Left renal pelvis (tissue), 4 donors: Measurements from ENCODE around the gene SAXO1. TPM values are rescaled to one million over a fixed set of nuclear protein-coding genes. Genes with fewer than 3 reads are reported as not detected.
"Not testable (repeated sequence)": the region's sequence is repeated elsewhere in the genome, so short reads cannot be mapped to it uniquely, and the experiment has no call there.

ENCODE experiments used
- DNase-seq, 4 donors: peaks; one replicate each; pipeline ENCODE4 v3.0.0-alpha.2; 2013; ENCODE audit warnings: low read depth in 4 of 4, low spot score in 3 of 4
- polyA plus RNA-seq, 4 donors: library from polyadenylated mRNA; unstranded; fragments of 120-200 nt; gene quantifications; one replicate each; pipeline ENCODE4 v1.2.1, GENCODE V29; 2013; ENCODE audit not compliant: insufficient read length in 4 of 4

SAXO1 gene
- polyA plus RNA-seq, 4 donors, result 0.12 to 0.46 (median 0.23) TPM

DNA sequence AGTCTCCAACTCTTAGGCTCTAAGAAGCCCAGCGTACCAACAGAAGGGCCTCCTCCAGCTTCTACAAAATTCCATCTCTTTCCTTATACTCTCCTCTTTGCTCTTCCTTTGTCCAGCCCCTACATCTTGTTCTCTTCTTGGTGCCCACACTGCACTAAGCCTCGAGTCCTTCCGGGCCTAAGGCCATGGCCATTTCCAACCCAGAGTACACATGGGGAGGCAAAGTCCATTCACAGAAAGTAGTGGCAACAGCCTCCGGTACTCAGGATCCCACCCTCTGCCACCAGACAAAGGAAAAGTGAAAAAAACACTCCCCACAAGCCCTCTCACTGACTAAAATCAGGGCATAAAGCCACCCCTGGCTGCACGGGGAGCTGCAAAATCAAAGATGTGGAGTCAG, 60.3 kb downstream of the SAXO1 start:
- no peak for DNase-seq

DNA sequence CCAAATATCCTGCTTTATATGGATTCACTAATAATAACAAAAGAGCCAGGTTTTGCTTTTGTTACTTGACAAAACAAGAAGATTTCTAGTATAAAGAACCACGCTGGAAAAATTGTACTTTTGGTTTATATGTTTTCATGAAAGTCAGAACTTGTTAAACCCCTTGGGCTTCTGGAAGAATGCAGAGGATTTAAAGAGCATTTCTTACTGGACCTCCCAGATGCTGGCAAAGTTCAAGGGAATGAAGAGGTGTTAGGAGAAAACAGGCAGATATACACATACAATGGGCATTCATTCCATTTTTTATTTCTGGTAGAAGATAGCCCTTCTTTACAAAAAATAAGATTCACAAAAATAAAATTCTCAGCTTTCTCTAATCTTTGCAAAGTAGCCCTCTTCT, 61.1 kb downstream of the SAXO1 start:
- no peak for DNase-seq

DNA sequence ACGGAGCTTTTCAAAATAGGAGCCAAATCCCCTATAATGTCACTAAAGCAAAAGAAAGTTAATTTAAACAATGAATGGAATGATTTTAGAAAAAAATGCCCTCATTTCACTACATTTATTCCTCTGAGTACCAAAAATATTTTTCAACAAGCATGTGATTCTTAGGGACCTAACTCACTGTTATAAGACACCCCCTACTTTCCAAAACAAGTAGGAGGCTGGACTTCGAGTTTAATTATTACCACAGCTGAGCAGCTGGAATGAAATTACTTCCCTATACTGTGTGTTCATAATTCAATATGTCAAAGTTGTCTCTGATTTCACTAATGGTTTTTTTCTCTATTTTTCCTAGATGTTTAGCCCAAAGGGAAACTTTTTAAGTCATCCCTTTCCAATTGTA, 61.6 kb downstream of the SAXO1 start:
- DNase-seq, result no peak

DNA sequence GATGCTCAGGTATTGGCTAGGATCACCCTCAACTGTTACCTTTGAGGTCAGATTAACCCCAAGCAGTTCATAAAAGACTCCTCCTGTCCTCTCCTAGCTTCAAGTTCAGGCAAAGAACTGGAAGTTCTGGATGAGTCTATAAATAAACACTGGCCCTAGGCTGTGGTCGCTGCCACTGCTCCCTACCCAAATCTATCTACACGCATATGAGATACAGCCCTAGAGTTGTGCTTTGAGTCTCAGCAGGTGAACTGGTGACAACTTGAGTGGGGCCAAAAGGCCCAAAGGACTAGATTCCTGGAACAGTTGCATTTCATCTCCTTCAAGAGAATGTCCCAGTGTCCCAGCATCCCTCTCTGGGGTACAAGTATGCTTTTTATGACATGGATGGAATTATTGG, 62.6 kb downstream of the SAXO1 start:
- no peak for DNase-seq

DNA sequence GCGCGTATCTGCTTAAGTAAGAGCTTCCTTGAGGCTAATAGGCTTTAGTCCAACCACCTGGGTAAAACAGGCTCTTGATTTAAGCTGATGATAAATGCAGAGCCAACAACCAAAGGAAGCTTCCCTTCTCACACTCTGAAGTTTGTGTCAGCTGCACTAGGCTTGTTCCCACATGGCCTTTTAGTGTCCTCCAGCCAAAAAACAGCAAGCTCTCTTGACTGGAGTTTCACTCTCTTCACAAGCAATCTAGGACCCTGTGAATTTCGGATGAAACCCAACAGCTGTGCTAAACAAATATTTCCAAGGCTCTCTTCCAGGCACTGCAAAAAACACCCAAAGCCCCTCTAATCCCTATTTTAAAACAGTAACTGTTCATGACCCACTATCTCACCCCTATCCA, 63.9 kb downstream of the SAXO1 start:
- no peak for DNase-seq

DNA sequence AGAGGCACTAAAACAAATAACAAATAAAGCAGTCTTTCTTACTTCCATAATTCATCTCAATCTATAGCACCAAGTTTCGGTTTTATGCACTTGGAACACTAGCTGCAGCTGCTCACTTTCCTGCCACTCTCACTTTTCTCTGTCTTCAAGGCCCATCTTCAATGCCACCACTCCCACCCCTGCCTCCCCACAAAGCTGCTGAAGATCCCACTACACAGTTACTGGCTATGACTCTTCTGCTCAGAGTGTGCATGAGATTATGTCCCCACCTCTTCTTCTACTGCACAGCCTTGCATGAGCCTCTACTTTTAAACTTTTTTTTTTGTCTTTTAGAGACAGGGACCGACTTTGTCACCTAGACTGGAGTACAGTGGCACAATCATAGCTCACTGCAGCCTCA, 77.4 kb downstream of the SAXO1 start:
- no peak for DNase-seq

DNA sequence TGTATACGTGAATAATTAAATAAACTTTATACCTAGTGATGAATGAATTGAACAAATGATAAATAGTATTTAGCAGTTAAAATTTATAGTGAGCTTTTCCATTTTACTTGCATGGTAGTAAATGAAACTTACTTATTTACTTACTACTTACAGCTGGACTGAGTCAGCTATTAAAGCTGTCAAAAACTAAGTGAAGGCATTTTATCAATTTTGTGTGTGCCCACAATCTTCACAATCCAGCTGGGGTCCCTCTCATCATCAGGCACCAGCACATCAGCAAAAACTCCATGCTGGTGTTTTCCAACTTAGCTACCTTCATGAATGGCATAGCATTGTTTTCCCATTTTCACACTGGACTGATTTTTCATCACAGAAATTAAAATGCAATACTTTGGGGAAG, 81.1 kb downstream of the SAXO1 start:
- no peak for DNase-seq

DNA sequence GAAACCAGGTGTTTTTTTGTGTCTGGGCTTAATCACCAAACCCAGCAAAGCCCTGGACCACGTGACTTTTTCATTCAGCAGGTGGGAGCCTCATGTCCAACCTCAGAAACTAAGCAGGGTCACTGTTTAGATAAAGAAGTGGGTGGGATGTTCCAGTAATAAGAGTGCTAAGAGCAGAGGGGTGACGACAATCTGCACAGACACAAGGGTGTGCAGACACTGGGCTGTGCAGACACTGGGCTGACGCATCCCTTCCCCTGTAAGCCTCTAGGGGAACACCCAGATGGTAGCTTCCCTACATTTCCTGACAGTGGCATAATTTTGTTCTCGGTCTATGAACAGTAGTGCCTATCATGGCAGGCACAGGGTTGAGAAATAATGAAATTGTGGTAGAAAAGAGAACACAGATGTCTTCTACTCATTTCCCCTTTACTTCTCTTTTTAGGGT, 85.1 kb downstream of the SAXO1 start:
- no peak for DNase-seq

DNA sequence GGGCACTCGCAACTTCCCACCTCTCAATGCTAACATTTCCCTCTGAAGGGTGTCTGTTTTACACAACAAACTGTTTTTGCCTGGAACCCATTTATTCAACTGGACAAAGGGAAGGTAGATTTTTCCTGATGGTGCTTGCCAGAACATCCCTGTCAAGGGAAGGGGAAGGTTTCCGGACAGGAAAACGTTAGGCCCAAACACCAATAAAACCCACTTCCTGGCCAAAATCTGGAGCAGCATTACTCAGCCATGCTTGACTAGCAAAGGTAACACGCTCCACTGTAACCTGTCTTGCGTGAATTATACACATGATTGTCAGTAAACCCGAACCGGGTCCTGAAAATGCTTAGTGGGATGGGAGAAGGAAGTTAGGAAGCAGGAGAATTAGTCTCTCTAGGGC, 90.2 kb downstream of the SAXO1 start:
- no peak for DNase-seq

DNA sequence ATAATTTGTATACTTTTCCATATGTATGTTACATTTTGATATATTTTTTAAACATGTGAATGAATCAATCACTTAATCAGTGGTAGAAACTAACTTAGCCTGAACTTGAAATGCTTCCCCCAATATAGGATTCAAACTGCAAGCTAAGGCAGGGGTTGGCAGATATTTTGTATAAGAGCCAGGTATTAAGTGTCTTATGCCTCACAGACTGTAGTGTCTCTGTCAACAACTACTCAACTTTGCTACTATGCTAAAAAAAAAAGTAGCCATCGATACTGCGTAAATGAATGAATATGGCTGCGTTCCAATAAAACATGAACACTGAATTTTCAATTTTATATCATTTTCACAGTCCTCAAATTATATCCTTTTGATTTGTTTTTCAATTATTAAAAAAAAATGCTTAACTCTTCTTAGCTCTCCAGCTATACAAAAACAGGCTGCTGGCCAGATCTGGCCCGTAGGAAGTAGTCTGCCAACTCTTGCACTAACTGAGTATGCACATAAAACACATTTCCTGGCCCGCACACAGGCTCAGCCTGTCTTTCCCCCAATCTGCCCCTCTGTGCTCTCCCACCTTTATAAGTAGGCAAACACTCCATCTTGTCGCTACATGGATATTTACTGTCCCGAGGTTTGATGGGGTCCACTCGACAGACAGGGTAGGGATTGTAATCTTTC, 91.8 kb downstream of the SAXO1 start:
- DNase-seq, result no peak

DNA sequence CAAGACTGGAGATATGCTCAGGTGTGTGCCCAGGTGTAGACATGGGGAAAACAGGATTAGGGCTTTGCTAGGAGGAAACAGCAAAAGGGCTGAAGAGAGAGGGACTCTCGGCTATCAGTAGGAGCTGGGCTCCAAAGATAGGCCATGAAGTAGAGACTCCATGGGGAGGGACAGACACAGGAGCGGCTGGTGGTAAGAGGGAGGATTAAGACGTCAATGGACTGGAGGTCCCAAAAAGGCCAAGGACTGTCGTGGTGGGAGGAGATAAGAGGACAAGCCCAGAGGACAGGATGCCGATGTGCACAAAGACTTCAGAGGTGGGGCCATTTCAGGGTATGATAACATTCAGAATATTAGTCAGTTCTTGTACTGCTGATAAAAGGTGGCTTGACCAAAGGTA, 93.1 kb downstream of the SAXO1 start:
- DNase-seq, result no peak

DNA sequence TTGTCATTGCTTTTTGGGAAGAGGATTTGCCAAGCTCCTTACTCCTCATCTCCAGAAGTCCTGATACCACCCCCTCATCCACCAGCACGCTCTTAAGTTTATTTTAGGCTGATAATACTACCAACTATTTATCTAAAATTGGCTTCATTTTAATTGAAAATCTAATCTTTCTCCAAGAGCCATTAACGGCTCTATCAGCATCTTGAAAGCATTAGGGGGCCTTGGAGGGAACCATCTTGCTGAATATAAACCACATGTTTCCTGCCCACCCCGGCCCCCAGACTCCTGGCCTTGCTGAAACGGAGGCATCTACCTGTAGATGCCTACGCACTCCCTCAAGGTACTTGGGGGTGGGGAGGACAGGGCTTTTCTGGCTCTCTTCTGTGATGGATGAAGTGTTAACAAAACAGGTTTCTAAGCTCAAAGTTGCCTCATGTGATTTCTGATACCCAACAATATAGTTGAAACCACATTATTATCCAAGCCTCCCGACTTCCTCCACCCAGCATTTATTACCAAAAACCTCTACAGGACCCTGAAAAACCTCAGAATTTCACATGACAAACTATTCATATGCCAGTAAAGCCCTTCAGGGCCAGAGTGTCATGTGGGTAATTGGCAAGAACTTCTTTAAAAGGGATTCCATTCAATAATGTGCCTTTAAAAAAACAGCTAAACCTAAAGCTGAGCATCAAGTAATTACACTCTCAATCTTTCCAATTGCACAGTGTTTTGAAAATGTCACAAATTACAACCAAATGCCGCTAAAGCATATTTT, 96.7 kb downstream of the SAXO1 start:
- no peak for DNase-seq

DNA sequence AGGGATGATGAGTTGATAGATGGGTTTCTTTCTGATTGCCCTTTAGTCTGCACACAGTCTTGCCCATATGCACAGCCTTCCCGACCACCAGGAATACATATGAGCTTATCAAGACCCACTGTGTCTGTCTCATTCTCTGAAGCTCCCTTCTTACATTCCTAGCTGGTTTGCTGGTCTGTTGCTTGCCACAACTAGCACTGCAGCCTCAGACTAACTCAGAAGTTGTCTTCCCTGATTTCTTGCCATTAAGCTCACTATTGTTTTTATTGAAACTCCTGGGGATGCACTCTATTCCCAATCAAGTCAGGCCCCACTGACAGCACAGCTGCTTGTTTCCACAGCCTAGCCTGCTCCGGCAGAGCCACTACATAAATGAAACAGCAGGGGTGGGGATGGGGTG, 97.5 kb downstream of the SAXO1 start:
- DNase-seq, result no peak

DNA sequence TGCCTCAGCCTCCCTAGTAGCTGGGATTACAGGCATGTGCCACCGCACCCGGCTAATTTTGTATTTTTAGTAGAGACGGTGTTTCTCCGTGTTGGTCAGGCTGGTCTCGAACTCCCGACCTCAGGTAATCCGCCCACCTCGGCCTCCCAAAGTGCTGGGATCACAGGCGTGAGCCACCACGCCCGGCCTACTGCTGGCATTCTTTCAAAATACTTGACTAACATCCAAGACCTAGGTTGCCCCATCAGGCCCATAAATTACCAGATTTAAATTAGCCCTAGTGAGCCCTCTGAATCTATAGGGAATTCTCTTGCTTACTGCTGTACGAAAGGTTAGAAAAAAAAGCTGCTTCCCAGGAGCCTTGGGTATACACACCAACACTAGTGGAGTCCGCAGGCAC, 102.4 kb downstream of the SAXO1 start:
- not testable (repeated sequence) for DNase-seq

DNA sequence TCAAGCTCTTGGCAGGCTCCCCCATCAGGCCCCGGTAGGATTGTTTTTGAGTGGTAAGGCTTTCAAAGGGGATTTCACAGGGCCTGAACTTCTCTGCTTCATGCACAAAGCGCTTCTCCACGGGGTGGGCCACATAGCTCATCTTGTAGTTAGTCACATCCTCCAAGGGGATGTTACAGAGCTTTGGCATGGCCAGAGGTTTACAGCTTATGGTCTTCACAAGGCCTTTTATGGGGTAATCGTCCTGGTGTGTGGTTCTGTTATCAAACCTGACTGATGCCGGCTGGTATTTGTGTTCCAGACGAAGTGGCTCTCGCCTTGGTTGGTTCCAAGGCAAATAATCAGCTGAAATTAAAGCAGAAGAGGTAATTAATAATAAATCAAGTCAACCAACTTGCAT, 104.3 kb downstream of the SAXO1 start:
- no peak for DNase-seq

DNA sequence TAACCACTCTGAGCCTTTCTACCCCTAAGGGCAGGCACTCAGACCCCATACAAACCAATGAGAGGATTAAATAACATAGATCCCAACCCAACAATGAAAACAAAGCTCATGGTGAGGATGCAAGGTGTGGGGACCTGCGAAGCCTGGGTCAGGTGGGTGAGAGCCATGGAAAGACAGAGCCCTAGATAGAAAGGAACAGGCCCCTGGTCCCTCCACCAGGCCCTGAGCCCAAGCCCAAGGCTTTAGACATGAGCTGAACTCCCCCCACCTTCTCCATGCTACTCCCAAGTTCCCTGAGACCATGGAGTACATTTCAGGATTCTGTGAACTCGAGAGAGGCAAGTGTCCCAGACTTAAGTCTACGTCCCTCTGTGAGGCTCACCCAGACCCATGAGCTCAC, 106.5 kb downstream of the SAXO1 start:
- no peak for DNase-seq

DNA sequence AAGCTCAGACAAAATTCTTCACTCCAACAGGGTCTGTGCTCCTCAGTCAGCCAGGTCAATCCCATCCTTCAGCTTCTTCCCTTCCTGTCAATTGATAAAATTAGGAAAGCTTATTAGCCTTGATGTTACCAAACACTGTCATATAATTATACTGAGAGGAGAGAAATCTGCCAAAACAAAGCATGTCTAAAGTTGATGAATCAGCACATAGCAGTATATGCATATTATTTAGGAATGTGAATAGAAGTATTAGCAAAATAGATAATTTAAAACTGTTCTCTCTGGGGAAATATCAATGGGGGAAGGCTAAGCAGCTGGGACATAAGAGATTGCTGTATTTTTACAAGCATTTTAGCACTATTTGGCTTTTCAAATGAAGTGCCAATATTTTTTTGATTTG, 107.1 kb downstream of the SAXO1 start:
- DNase-seq, result no peak

DNA sequence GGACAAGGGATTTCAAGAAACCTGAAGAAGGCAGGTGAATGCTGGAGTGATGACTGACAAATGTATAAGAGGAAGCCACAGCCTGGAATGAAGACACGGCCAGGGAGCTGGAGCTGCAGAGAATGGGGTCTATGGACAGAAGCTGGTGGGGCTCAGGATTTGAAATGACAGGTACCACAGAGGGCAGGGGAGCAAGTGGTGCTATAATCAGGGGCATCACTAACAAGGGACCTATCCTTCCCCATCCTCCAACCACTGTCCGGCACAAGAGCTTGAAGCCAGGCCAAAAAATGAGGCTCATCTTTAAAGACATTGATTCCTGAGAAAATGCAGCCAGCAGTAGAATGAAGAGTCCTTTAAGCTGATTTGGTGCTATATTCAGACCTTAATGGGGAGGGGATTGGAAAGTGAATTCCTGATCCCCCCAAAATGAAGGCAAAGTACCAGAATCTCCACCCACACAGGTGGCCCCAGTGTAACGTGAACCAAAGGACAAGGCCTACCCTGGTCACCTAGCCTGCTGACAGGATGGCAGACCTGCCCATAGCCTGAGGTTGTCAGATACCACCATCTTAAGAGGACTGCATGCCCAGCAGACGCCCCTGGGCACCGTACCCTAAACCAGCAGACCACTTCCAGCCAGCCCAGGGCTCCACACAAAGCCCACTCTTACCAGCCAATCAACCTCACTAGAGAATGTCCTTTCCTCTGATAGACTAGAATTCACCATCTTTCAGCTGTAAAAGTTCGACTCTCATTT, 109.2 kb downstream of the SAXO1 start:
- no peak for DNase-seq

DNA sequence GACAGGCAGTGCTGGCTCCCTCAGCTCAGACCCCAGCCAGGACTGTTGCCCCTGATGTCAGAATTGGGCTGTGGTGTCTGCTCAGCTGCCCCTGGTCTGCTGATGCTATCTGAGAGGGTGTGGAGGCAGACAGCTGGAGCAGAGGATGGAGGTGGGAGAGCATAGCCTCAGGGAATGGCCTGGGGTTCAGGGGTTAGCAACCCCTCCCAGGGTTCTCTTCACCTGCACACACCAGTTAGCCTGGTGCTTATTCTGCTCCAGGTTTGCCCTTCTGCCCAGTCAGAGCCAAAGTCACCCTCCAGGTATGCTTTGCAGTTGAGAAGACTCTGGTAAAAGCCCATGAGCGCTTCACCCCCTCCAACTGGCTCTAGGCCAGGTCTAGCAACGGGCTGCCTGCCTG, 109.8 kb downstream of the SAXO1 start:
- no peak for DNase-seq

DNA sequence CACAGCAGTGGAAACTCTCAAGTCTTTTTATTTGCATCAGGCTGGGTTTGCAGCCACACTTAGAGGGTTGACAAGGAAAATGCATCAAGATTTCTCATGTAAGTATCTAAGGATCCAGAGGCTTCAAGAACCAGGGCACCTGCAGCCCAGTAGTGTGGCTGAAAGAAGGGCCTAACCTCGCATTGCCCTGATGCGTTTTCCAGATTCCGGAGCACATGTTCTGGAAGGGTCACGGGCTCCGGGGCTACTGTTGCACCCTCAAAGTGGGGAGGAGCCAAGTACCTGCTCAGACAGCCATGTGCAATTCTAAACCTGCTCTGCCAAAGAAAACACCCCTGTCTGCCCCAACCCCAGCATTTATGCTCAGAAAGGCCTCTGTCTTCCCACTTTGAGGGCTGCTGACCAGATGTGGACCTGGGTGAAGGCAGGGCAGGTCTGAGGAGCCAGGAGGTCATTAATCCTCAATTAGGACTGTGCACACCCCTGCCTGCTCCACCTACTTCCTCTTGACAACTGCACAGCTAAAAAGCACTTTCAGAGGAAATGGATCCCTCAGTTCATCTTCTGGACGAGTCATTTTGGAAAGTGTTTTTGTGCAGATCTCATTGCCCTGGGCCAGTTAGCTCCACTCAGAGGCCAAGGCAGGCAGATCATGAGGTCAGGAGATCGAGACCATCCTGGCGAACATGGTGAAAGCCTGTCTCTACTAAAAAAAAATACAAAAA, 110.7 kb downstream of the SAXO1 start:
- DNase-seq, result no peak
